Right lobe of liver (tissue), 6 donors: ENCODE measurements around the gene NDRG3. TPM values are rescaled to one million over a fixed set of nuclear protein-coding genes. Genes with fewer than 3 reads are reported as not detected.

Experiments
- ATAC-seq, 4 donors: fragments of 200-7000 bp; cut with Tn5 transposase; one replicate each; pipeline ENCODE4 v1.9.1; 2020; ENCODE audit warnings: mild to moderate bottlenecking in 4 of 4, moderate library complexity in 4 of 4
- DNase-seq, 3 donors: peaks; one replicate each; pipeline ENCODE4 v3.0.0-alpha.2; 2020
- H3K27ac ChIP-seq, 3 donors: fragments of 200-600 bp; one replicate each; pipeline ENCODE4 v1.8.0; 2022
- H3K27me3 ChIP-seq, 2 donors: fragments of 200-600 bp; one replicate each; pipeline ENCODE4 v1.8.0; 2022
- H3K36me3 ChIP-seq, 4 donors: fragments of 200-600 bp; sonication (generic) in 1 of 4; one replicate each; pipeline versions ENCODE4 v1.5.1 to v1.8.0; 2017 to 2022; ENCODE audit warnings: control low read depth in 1 of 4
- H3K4me1 ChIP-seq, 4 donors: fragments of 200-600 bp; sonication (generic) in 1 of 4; one replicate each; pipeline versions ENCODE4 v1.5.1 to v1.8.0; 2017 to 2022; ENCODE audit warnings: control low read depth in 1 of 4
- H3K4me3 ChIP-seq, 3 donors: fragments of 200-600 bp; one replicate each; pipeline ENCODE4 v1.8.0; 2022
- H3K9me3 ChIP-seq, 4 donors: fragments of 200-600 bp; sonication (generic) in 1 of 4; one replicate each; pipeline versions ENCODE4 v1.5.1 to v1.8.0; 2017 to 2022; ENCODE audit warnings: control low read depth in 1 of 4
- CTCF ChIP-seq, 4 donors: fragments of 200-600 bp in 3 of 4; fragments of 450-650 bp in 1 of 4; IDR thresholded peaks; one replicate each; pipeline versions ENCODE4 v1.5.1 to v1.8.0; 2016 to 2022; ENCODE audit warnings: antibody characterized with exemption in 4 of 4, mild to moderate bottlenecking in 2 of 4
- POLR2A ChIP-seq: fragments of 450-650 bp; IDR thresholded peaks from one replicate; pipeline ENCODE4 v1.6.1; 2017; ENCODE audit warnings: antibody characterized with exemption, mild to moderate bottlenecking
- WGBS: methylation state at CpG from one replicate; pipeline ENCODE4 v1.1.6; 2018; ENCODE audit warnings: low coverage, low lambda C conversion rate; ENCODE audit not compliant: insufficient coverage; ENCODE audit errors: missing lambda C conversion rate; 5-methylcytosine and 5-hydroxymethylcytosine counted together
- intact Hi-C, 2 donors: fragments of 100-400 bp; cut with DNase I; formaldehyde crosslinking; loops; one replicate each; pipeline versions ENCODE4 v1.11.2 to v1.14.1; 2022
- total RNA-seq, 6 experiments: library from RNA; depleted of rRNA in 2 of 6; stranded (reverse); fragments of >200 nt in 2 of 6; fragmentation: NEBNext Ultra II Directional in 3 of 6; extraction: Animal tissue kit (Norgen Biotek cat#: 25700) in 3 of 6; gene quantifications; one replicate each; pipeline versions ENCODE4 v1.1.0 to v1.2.4, GENCODE V29; 2016 to 2023
- donor health status: DM: no; HTN: yes; CAD: no.
- donor health status: DM: no; HTN: no; CAD: no.
- donor health status: DM: no; HTN: no; CAD: no.
- donor health status: DM: no; HTN: yes; CAD: no.
- donor health status: DM: no; HTN: yes; CAD: no.

NDRG3 gene
- total RNA-seq, 6 experiments from 2014 or later = 5.2 to 8.0 (median 7.0) TPM

DNA sequence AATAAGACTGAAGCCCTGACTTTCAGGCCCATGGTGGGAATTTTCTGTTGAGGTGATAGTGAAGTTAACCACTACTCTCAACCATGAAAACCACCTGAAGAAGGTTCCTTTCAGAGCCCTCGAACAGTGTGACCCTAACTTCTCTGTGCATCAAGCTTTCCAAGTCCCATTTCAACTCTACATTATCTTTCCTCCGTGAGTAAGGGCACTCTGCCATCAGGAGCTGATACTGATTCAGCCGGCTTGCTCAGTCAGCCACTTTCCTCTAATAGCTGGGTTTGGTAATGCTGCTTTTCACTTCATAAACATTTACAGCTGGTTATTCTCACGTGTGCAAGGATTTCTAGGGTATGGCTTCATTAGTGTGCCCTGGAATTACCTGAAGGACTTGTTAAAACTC lies 89.2 kb downstream of the NDRG3 start:
- 90% methylated on average over 4 of the region's 4 CpGs for WGBS

DNA sequence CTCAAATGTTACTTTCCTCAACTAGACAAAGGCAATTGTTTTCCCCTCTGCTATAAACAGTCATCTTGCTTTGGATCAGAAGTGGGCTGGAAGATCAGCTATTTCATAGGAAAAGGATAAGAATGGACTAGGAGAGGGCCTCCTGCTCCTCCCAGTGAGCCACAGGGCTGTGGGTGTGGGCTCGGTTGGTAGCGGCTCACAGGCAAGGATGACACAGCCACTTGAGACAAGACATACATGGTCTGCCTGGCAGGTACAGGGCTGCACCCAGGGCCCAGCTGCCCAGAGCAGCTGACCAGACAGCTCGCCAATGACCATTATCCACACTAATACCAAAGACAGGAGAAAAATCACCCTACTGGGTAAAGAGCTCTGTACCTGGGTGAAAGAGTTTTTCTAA lies 90.9 kb downstream of the NDRG3 start:
- Histone ChIP-seq H3K9me3 (no peaks in the 10 kb centered on the region), H3K27ac (no peak overlapping the region), H3K27me3 (no peaks in the 10 kb centered on the region), H3K36me3 (peaks cover 0 to 14% (median 0%) of the 10 kb centered on the region in 4 donors), H3K4me3 (no peak overlapping the region), H3K4me1 (no peaks in the 10 kb centered on the region)
- ATAC-seq (no peak), DNase-seq (no peak)
- whole genome bisulfite sequencing = 93% methylated on average over 3 of the region's 3 CpGs
- intact Hi-C loops = no loop called here
- TF ChIP-seq POLR2A = no peak
- no peak for TF ChIP-seq CTCF (IDR thresholded peaks at IDR 0.05)

More for the DNA sequence above, 89.2 kb downstream of the NDRG3 start:
- ATAC-seq (no peak), DNase-seq (no peak)
- Histone ChIP-seq H3K36me3 (peaks cover 0 to 18% (median 0%) of the 10 kb centered on the region in 4 donors), H3K27ac (no peak overlapping the region), H3K27me3 (no peaks in the 10 kb centered on the region), H3K4me3 (no peak overlapping the region), H3K4me1 (no peaks in the 10 kb centered on the region), H3K9me3 (no peaks in the 10 kb centered on the region)
- TF ChIP-seq POLR2A (no peak), CTCF (IDR thresholded peaks at IDR 0.05) (no peak)
- intact Hi-C loops = no loop called here

- WGBS = 88% methylated on average over 4 of the region's 8 CpGs
Measured at GRCh38 chr20:36654506-36654905, 91.4 kb downstream of the NDRG3 start.

GRCh38 chr20:36653456-36653855 lies 92.4 kb downstream of the NDRG3 start:
- TF ChIP-seq POLR2A (no peak), CTCF (IDR thresholded peaks at IDR 0.05) (no peak)
- Histone ChIP-seq H3K4me1 (no peaks in the 10 kb centered on the region), H3K4me3 (no peak overlapping the region), H3K9me3 (no peaks in the 10 kb centered on the region), H3K36me3 (peaks cover 0 to 14% (median 0%) of the 10 kb centered on the region in 4 donors), H3K27me3 (no peaks in the 10 kb centered on the region), H3K27ac (no peak overlapping the region)
- ATAC-seq = no peak
- intact Hi-C loops = no loop called here
- 92% methylated on average over 2 of the region's 9 CpGs for WGBS
- no peak for DNase-seq

More at GRCh38 chr20:36654506-36654905, 91.4 kb downstream of the NDRG3 start:
- DNase-seq = no peak
- ATAC-seq = no peak
- H3K4me1 ChIP-seq = no peaks in the 10 kb centered on the region
- no peaks in the 10 kb centered on the region for H3K27me3 ChIP-seq
- H3K27ac ChIP-seq = no peak overlapping the region
- no peaks in the 10 kb centered on the region for H3K9me3 ChIP-seq
- H3K4me3 ChIP-seq = no peak overlapping the region
- peaks cover 0 to 14% (median 0%) of the 10 kb centered on the region in 4 donors for H3K36me3 ChIP-seq
- TF ChIP-seq POLR2A = no peak
- TF ChIP-seq CTCF (IDR thresholded peaks at IDR 0.05) = no peak
- intact Hi-C loops = no loop called here
